GM19099 (cell line): ENCODE results near the gene THBS2.
A peak's percentile ranks its signal among the peaks of the same experiment; 100 is the strongest.

Experiments used
- POLR2A ChIP-seq: IDR thresholded peaks from 3 replicates; pipeline ENCODE4 v1.6.1; 2011; ENCODE audit warnings: low read depth; ENCODE audit not compliant: insufficient read length; ENCODE audit errors: extremely low read depth

The THBS2 gene

GRCh38 chr6:169213814-169214520 lies 39.7 kb downstream of the THBS2 start:
- TF ChIP-seq POLR2A = no peak

GRCh38 chr6:169212897-169213813 lies 40.5 kb downstream of the THBS2 start:
- TF ChIP-seq POLR2A = peak; percentile 46

- TF ChIP-seq POLR2A = no peak
Observed at GRCh38 chr6:169212436-169212835, 41.2 kb downstream of the THBS2 start.

- TF ChIP-seq POLR2A = no peak
Observed at GRCh38 chr6:169211881-169212280, 41.8 kb downstream of the THBS2 start.

- no peak for TF ChIP-seq POLR2A
Observed at GRCh38 chr6:169210611-169211010, 43.0 kb downstream of the THBS2 start.

- no peak for TF ChIP-seq POLR2A
Observed at GRCh38 chr6:169208011-169208410, 45.6 kb downstream of the THBS2 start.

- TF ChIP-seq POLR2A = no peak
Observed at GRCh38 chr6:169207482-169207881, 46.2 kb downstream of the THBS2 start.

GRCh38 chr6:169205176-169206160 lies 48.2 kb downstream of the THBS2 start:
- no peak for TF ChIP-seq POLR2A

GRCh38 chr6:169204167-169204566 lies 49.5 kb downstream of the THBS2 start:
- no peak for TF ChIP-seq POLR2A

GRCh38 chr6:169201985-169202384 lies 51.7 kb downstream of the THBS2 start:
- TF ChIP-seq POLR2A = no peak

- TF ChIP-seq POLR2A = no peak
Observed at GRCh38 chr6:169200893-169201514, 52.6 kb downstream of the THBS2 start.

- no peak for TF ChIP-seq POLR2A
Observed at GRCh38 chr6:169199625-169200335, 53.9 kb downstream of the THBS2 start.

GRCh38 chr6:169198885-169199284 lies 54.8 kb downstream of the THBS2 start:
- TF ChIP-seq POLR2A = no peak

- TF ChIP-seq POLR2A = no peak
Observed at GRCh38 chr6:169194737-169195136, 58.9 kb downstream of the THBS2 start.

GRCh38 chr6:169190970-169191369 lies 62.7 kb downstream of the THBS2 start:
- no peak for TF ChIP-seq POLR2A
